ENCODE data around the gene JKAMP.

GRCh38 chr14:59483819-59484638, at the start of gene JKAMP, which contains the start of gene L3HYPDH:
- TF ChIP-seq SAP30 (IDR thresholded peaks at IDR 0.05; ENCODE audit: insufficient read depth, insufficient replicate concordance, low read length), result no peak
- no peak for TF ChIP-seq EP300 (IDR thresholded peaks at IDR 0.05; ENCODE audit: borderline replicate concordance in 1 of 2, low read depth in 2 of 2, low read length in 2 of 2)
- peak; percentile 22 to 35 (median 33) for TF ChIP-seq CTCF (IDR thresholded peaks at IDR 0.05; ENCODE audit: control extremely low read depth in 1 of 3, insufficient read depth in 1 of 3, low read depth in 1 of 3, low read length in 3 of 3)
- no peak for TF ChIP-seq ZNF274 (IDR thresholded peaks at IDR 0.05; ENCODE audit: borderline replicate concordance, extremely low read depth, low read length)
- no peak for TF ChIP-seq EGR1 (IDR thresholded peaks at IDR 0.05; ENCODE audit: borderline replicate concordance, low read depth, low read length)
- TF ChIP-seq GTF2F1 (IDR thresholded peaks at IDR 0.05; ENCODE audit: borderline replicate concordance, low read depth, low read length), result no peak
- peak; percentile 69 for TF ChIP-seq TAF1 (IDR thresholded peaks at IDR 0.05; ENCODE audit: low read depth, low read length)
- TF ChIP-seq MAX (IDR thresholded peaks at IDR 0.05), result peak; percentile 99
- TF ChIP-seq TCF12 (IDR thresholded peaks at IDR 0.05; ENCODE audit: low read depth, low read length), result no peak
- no peak for TF ChIP-seq JUND (IDR thresholded peaks at IDR 0.05; ENCODE audit: low read length)
- no peak for TF ChIP-seq YY1 (IDR thresholded peaks at IDR 0.05; ENCODE audit: low read depth, low read length)
- peak in 1 of 2 experiments; percentile 7; a peak in 2 of 4 replicates for TF ChIP-seq RAD21 (IDR thresholded peaks at IDR 0.05 in 1 of 2, conservative IDR thresholded peaks at IDR 0.05 in 1 of 2; ENCODE audit: low read depth in 2 of 2, low read length in 2 of 2)

Measured in H1 (cell line).